Measurements from ENCODE around the gene CLDN18. TPM values are rescaled to one million over a fixed set of nuclear protein-coding genes. Genes with fewer than 3 reads are reported as not detected.

CLDN18 gene
- total RNA-seq, 1 experiment from 2014 or later = 0.85 TPM

DNA sequence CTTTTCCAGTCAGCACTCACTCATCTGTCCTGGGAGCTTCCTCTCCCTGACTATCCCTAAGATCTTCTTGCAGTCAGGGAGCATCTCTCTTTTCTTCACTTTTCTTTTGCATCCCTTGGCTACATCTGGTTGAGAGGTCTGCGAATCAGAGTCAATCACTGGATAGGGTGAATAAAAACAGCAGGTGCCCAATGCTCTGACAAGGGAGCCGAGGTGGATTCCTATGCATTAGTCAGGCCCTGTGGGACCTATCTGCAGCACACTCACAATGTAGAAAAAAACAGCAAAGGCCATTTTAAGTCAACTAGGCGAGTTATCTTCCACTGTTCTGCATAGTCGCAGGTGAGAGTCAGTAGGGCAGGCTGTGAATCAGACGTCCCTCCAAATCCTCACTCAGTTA, 69.9 kb downstream of the CLDN18 start:
- BruUV-seq (replicated peaks) = no TSS peak
- H3K4me3 Mint-ChIP-seq (ENCODE audit: low read depth, unreplicated experiment) = no peak overlapping the region
- peaks cover 24% of the 10 kb centered on the region for H3K4me1 Mint-ChIP-seq (ENCODE audit: low read depth, unreplicated experiment)
- H3K27me3 Mint-ChIP-seq (ENCODE audit: unreplicated experiment) = no peaks in the 10 kb centered on the region
- H3K36me3 Mint-ChIP-seq (ENCODE audit: insufficient read depth, unreplicated experiment) = peaks cover 7% of the 10 kb centered on the region
- intact Hi-C loops (cut with micrococcal nuclease; ENCODE audit: unreplicated experiment) = loop anchor here (5.0 kb wide), 1 partner anchor 37 kb away; the partner anchor contains the start of gene DZIP1L
- CTCF ChIA-PET = no interaction called here
- TF ChIP-seq, protein P1, sequence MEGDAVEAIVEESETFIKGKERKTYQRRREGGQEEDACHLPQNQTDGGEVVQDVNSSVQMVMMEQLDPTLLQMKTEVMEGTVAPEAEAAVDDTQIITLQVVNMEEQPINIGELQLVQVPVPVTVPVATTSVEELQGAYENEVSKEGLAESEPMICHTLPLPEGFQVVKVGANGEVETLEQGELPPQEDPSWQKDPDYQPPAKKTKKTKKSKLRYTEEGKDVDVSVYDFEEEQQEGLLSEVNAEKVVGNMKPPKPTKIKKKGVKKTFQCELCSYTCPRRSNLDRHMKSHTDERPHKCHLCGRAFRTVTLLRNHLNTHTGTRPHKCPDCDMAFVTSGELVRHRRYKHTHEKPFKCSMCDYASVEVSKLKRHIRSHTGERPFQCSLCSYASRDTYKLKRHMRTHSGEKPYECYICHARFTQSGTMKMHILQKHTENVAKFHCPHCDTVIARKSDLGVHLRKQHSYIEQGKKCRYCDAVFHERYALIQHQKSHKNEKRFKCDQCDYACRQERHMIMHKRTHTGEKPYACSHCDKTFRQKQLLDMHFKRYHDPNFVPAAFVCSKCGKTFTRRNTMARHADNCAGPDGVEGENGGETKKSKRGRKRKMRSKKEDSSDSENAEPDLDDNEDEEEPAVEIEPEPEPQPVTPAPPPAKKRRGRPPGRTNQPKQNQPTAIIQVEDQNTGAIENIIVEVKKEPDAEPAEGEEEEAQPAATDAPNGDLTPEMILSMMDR (IDR thresholded peaks at IDR 0.05; ENCODE audit: unreplicated experiment) = no peak
- H3K9me3 Mint-ChIP-seq (ENCODE audit: low read depth, unreplicated experiment) = no peaks in the 10 kb centered on the region
- DNase-seq = no peak
- no peak overlapping the region for H3K27ac Mint-ChIP-seq (ENCODE audit: unreplicated experiment)

DNA sequence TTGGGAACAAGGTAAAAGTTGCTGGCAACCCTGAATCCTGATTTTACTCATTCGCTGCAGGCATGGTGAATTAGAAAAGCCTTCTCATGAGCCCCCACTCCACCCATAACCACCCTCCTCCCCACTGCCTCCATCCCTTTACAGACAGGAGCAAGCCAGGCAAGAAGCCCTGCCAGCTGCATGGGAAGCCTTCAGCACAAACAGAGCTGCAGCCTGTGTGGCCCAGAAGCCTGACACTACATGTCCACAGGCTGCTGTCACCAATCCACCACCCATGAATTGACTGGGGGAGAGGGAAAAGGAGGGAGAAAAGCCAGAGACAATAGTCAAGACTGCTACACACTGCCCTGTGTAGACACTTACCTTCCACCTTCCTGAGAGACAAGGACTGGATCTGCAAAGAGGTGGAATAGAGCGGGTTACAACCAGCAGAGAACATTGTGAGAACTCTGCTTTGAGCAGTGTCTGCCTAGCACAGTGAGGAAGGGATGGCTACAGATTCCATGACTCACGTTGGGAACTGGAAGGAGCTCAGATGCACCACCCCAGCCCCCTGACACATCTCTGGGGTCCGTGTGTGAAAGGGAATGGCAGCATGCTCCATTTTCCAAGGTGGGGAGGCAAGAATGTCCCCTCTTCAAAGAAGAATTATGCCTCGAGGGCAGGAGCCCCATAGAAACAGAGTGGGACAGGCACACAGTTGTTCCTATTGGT, 71.6 kb downstream of the CLDN18 start:
- Mint-ChIP-seq H3K36me3 (ENCODE audit: insufficient read depth, unreplicated experiment) (peaks cover 7% of the 10 kb centered on the region), H3K4me3 (ENCODE audit: low read depth, unreplicated experiment) (no peak overlapping the region), H3K27ac (ENCODE audit: unreplicated experiment) (no peak overlapping the region), H3K27me3 (ENCODE audit: unreplicated experiment) (no peaks in the 10 kb centered on the region), H3K4me1 (ENCODE audit: low read depth, unreplicated experiment) (peaks cover 24% of the 10 kb centered on the region), H3K9me3 (ENCODE audit: low read depth, unreplicated experiment) (no peaks in the 10 kb centered on the region)
- CTCF ChIA-PET = interaction anchor here (0.9 to 1.9 kb wide), 4 partner anchors 16 to 38 kb away, joined by 3 to 20 read pairs (median 6); no protein-coding TSS in a partner anchor
- BruUV-seq (replicated peaks) = no TSS peak
- TF ChIP-seq, protein P1 (IDR thresholded peaks at IDR 0.05; ENCODE audit: unreplicated experiment) = no peak
- no peak for DNase-seq
- intact Hi-C loops (cut with micrococcal nuclease; ENCODE audit: unreplicated experiment) = loop anchor here (5.0 kb wide), 1 partner anchor 36 kb away; the partner anchor contains the start of gene DZIP1L

DNA sequence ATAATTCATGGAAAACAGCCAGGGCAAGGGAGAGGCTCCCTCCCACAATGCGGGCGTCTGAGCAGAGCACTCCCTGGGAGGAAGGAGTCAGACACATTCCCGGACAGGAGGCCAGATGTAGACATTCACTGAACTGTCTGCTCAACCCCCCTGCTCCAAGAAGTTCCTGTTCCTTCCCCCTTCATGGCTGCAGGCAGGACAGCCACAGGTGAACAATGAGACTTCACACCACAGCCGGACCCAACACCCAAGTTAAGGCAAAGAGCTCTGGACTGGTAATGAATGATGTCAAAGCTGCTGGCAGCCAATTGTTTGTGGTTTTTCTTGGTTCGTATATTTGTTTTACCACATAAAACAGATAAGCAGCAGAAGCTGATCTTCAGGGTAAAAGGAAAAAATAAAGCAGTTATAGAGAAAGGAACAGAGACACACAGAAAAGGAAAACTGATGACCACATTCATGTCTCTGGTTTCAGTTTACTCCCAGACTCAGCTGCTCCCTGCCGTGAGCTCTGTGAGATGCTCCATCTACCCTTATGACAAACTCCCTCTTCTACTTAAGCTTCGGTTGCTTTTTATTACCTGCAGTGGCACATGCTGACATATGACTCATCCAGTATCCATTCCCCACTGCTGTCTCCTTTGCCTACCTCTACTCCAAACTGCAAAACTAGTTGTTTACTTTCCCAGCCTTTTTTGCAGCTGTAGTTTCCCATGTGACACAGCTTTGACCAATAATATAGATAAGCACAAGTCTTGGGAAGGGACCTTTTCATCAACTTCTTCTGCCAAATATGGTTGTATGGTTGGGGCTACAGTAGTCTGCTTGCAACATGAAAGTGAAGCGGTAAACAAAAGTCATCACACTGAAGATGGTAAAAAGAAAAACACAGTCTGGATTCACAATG, 72.4 kb downstream of the CLDN18 start:
- intact Hi-C loops (cut with micrococcal nuclease; ENCODE audit: unreplicated experiment) = loop anchor here (5.0 kb wide), 1 partner anchor 35 kb away; the partner anchor contains the start of gene DZIP1L
- TF ChIP-seq, protein P1 (IDR thresholded peaks at IDR 0.05; ENCODE audit: unreplicated experiment) = no peak
- no peaks in the 10 kb centered on the region for H3K9me3 Mint-ChIP-seq (ENCODE audit: low read depth, unreplicated experiment)
- peaks cover 7% of the 10 kb centered on the region for H3K36me3 Mint-ChIP-seq (ENCODE audit: insufficient read depth, unreplicated experiment)
- no peaks in the 10 kb centered on the region for H3K27me3 Mint-ChIP-seq (ENCODE audit: unreplicated experiment)
- CTCF ChIA-PET = interaction anchor here (0.7 to 1.9 kb wide), 10 partner anchors 11 to 50 kb away, joined by 3 to 20 read pairs (median 4); partner anchors contain the start of genes A4GNT and DZIP1L
- peak overlapping the region; percentile 12 for H3K4me3 Mint-ChIP-seq (ENCODE audit: low read depth, unreplicated experiment)
- H3K27ac Mint-ChIP-seq (ENCODE audit: unreplicated experiment) = peak overlapping the region; percentile 50
- peak; percentile 69 for DNase-seq
- BruUV-seq (replicated peaks) = TSS peak; percentile 48
- peaks cover 24% of the 10 kb centered on the region for H3K4me1 Mint-ChIP-seq (ENCODE audit: low read depth, unreplicated experiment)

DNA sequence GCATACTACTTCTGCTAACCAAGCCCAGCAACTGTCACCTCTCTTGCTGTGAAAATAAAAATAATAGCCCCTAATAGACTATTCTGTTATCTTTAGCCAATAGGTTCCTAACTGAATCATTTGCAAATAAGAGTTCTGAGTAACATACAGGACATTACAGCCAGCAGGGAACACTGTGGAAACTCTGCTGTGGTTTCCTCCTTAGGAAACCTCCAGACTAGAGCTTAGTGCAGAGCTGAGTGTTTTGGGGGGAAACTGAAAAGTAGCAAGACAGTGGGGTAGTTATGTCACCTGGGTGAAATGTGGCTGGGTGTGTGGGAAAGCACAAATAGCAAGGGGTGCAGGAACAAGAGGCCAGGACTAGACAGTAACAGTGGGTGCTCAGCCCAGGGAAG, 73.0 kb downstream of the CLDN18 start:
- TF ChIP-seq, protein P1 (IDR thresholded peaks at IDR 0.05; ENCODE audit: unreplicated experiment) = no peak
- peak overlapping the region; percentile 50 for H3K27ac Mint-ChIP-seq (ENCODE audit: unreplicated experiment)
- peak overlapping the region; percentile 12 for H3K4me3 Mint-ChIP-seq (ENCODE audit: low read depth, unreplicated experiment)
- peaks cover 24% of the 10 kb centered on the region for H3K4me1 Mint-ChIP-seq (ENCODE audit: low read depth, unreplicated experiment)
- no peak for DNase-seq
- BruUV-seq (replicated peaks) = no TSS peak
- no peaks in the 10 kb centered on the region for H3K9me3 Mint-ChIP-seq (ENCODE audit: low read depth, unreplicated experiment)
- no peaks in the 10 kb centered on the region for H3K27me3 Mint-ChIP-seq (ENCODE audit: unreplicated experiment)
- H3K36me3 Mint-ChIP-seq (ENCODE audit: insufficient read depth, unreplicated experiment) = peaks cover 7% of the 10 kb centered on the region
- CTCF ChIA-PET = interaction anchor here (0.9 to 1.9 kb wide), 7 partner anchors 14 to 36 kb away, joined by 3 to 20 read pairs (median 6); partner anchors contain the start of gene DZIP1L
- intact Hi-C loops (cut with micrococcal nuclease; ENCODE audit: unreplicated experiment) = loop anchor here (5.0 kb wide), 1 partner anchor 34 kb away; the partner anchor contains the start of gene DZIP1L
